HepG2 (cell line): ENCODE results near the gene LYRM1. TPM values are rescaled to one million over a fixed set of nuclear protein-coding genes. Genes with fewer than 3 reads are reported as not detected.

Experiments
- ATAC-seq: fragments of 200-7000 bp; cut with Tn5 transposase; 3 replicates; pipeline ENCODE4 v1.9.1; 2020; ENCODE audit warnings: mild to moderate bottlenecking, moderate library complexity
- BruUV-seq: library from RNA; stranded (reverse); fragments of 400-500 nt; replicated peaks from 2 replicates; lab custom pipeline; 2021; lab: Mats Ljungman, UMichigan
- CTCF ChIA-PET: fragments of 300-600 bp; formaldehyde crosslinking; extraction: SDS; loops from one replicate; lab custom pipeline; 2021; ENCODE audit warnings: low total read pairs, inconsistent platforms, low intra/inter-chr PET ratio; lab: Yijun Ruan, JAX
- POLR2A ChIA-PET: fragments of 350-600 bp; sonication (Branson Sonifier 250); formaldehyde crosslinking; loops from one replicate; lab custom pipeline; 2020; ENCODE audit warnings: antibody characterized with exemption, inconsistent platforms; lab: Yijun Ruan, JAX
- DNase-seq: peaks from one replicate; pipeline ENCODE4 v3.0.0-alpha.2; 2015; ENCODE audit warnings: low spot score
- FAIRE-seq: peaks from 3 replicates; lab custom pipeline; 2011; peaks lifted over from hg19 to GRCh38; lab: Jason Lieb, UNC
- H2AFZ ChIP-seq: one replicate; pipeline ENCODE4 v1.6.1; 2011; ENCODE audit warnings: low read length, inconsistent platforms
- H3K27ac ChIP-seq: fragments of 300-600 bp; 3 replicates; pipeline ENCODE4 v1.8.0; 2011; ENCODE audit warnings: mixed run types, mild to moderate bottlenecking, mixed read lengths, low read length, inconsistent platforms; ENCODE audit not compliant: insufficient read depth; ENCODE audit errors: extremely low read length
- H3K27me3 ChIP-seq, 2 experiments: fragments of 200-600 bp in 1 of 2; 2 replicates in 1 of 2; 3 replicates in 1 of 2; pipeline versions ENCODE4 v1.6.0 to v1.8.0; 2011; ENCODE audit warnings: low read length in 2 of 2, mild to moderate bottlenecking in 2 of 2, moderate library complexity in 2 of 2, inconsistent platforms in 1 of 2; ENCODE audit not compliant: insufficient read depth in 2 of 2, control insufficient read depth in 1 of 2
- H3K36me3 ChIP-seq, 2 experiments: fragments of 200-600 bp in 1 of 2; replicated peaks in 1 of 2; 2 replicates in 1 of 2; 3 replicates in 1 of 2; pipeline versions ENCODE4 v1.5.1 to v1.8.0; 2011; ENCODE audit warnings: low read length in 2 of 2, inconsistent platforms in 1 of 2; ENCODE audit not compliant: insufficient read depth in 2 of 2, control insufficient read depth in 1 of 2
- H3K4me1 ChIP-seq: 2 replicates; pipeline ENCODE4 v1.5.1; 2012; ENCODE audit warnings: low read length, inconsistent platforms; ENCODE audit not compliant: insufficient read depth
- H3K4me2 ChIP-seq: 2 replicates; pipeline ENCODE4 v1.6.0; 2011; ENCODE audit warnings: low read depth, low read length, inconsistent platforms
- H3K4me3 ChIP-seq, 3 experiments: fragments of 200-600 bp in 1 of 3; sonication (generic), shearing (Covaris generic) in 1 of 3; replicated peaks in 1 of 3; 2 replicates each; pipeline ENCODE4 v1.5.1; 2011 to 2016; ENCODE audit warnings: low read length in 3 of 3, inconsistent platforms in 2 of 3, low read depth in 2 of 3, mild to moderate bottlenecking in 2 of 3, control low read depth in 1 of 3, mixed read lengths in 1 of 3; ENCODE audit not compliant: insufficient read depth in 1 of 3
- H3K79me2 ChIP-seq: one replicate; pipeline ENCODE4 v1.6.1; 2011; ENCODE audit warnings: low read length, inconsistent platforms; ENCODE audit not compliant: insufficient read depth
- H3K9ac ChIP-seq: 2 replicates; pipeline ENCODE4 v1.6.0; 2011; ENCODE audit warnings: mild to moderate bottlenecking, low read depth, low read length, inconsistent platforms; ENCODE audit not compliant: insufficient read depth
- H3K9me3 ChIP-seq: 2 replicates; pipeline ENCODE4 v1.5.1; 2012; ENCODE audit warnings: mild to moderate bottlenecking, low read length
- H4K20me1 ChIP-seq: 2 replicates; pipeline ENCODE4 v1.6.0; 2011; ENCODE audit warnings: inconsistent platforms, mild to moderate bottlenecking, low read length, moderate library complexity; ENCODE audit not compliant: insufficient read depth
- CREB1 ChIP-seq, 2 experiments: fragments of 450-650 bp in 1 of 2; IDR thresholded peaks; 2 replicates each; pipeline ENCODE4 v1.6.1; 2016 to 2017; ENCODE audit warnings: control low read depth in 1 of 2, mild to moderate bottlenecking in 1 of 2, missing compliant biosample characterization in 1 of 2, missing genetic modification characterization in 1 of 2
- MAFF ChIP-seq: IDR thresholded peaks from 2 replicates; pipeline ENCODE4 v1.6.1; 2011; ENCODE audit warnings: low read depth, low read length, improper control_type of control experiment
- MAFK ChIP-seq, 2 experiments: IDR thresholded peaks in 1 of 2; conservative IDR thresholded peaks in 1 of 2; 2 replicates each; pipeline ENCODE4 v1.6.1; 2011; ENCODE audit warnings: improper control_type of control experiment in 2 of 2, low read length in 2 of 2
- ZEB1 ChIP-seq: IDR thresholded peaks from 2 replicates; pipeline ENCODE4 v1.6.1; 2012; ENCODE audit warnings: mild to moderate bottlenecking, low read depth, inconsistent platforms; ENCODE audit not compliant: insufficient replicate concordance
- ZNF564 ChIP-seq: sonication (generic); formaldehyde crosslinking; IDR thresholded peaks from 2 replicates; pipeline ENCODE4 v1.8.1; 2023; ENCODE audit warnings: mild to moderate bottlenecking, missing genetic modification reagents
- WGBS: methylation state at CpG from one replicate; pipeline ENCODE4 v1.1.6; 2017; ENCODE audit warnings: low lambda C conversion rate; 5-methylcytosine and 5-hydroxymethylcytosine counted together
- in situ Hi-C: cut with HindIII; loops from 2 replicates; pipeline ENCODE4 v1.10.0; 2017; ENCODE audit warnings: low pct_unique_long_range_greater_than_20kb; ENCODE audit not compliant: extremely low pct_ligation_motif_present
- intact Hi-C: fragments of 100-400 bp; cut with micrococcal nuclease; formaldehyde crosslinking; loops from one replicate; pipeline ENCODE4 v1.10.0; 2022; ENCODE audit not compliant: unreplicated experiment
- polyA plus RNA-seq, 8 experiments: library from polyadenylated mRNA; depleted of rRNA in 3 of 8; stranded (reverse) in 7 of 8; unstranded in 1 of 8; fragments of >200 nt; fragmentation: Illumina TruSeq in 4 of 8; extraction: Trizol in 4 of 8; gene quantifications; 2 replicates each; pipeline versions ENCODE4 v1.2.1 to v1.2.3, GENCODE V29; 2011 to 2016; ENCODE audit warnings: low read depth in 4 of 8, missing spikeins in 1 of 8, mixed read lengths in 1 of 8; ENCODE audit not compliant: insufficient read depth in 1 of 8
- total RNA-seq, 5 experiments: library from RNA; depleted of rRNA; stranded (reverse); fragments of >200 nt; fragmentation: Illumina TruSeq; extraction: Trizol; gene quantifications; 2 replicates each; pipeline ENCODE4 v1.2.3, GENCODE V29; 2016; ENCODE audit warnings: low read depth in 1 of 5

Gene LYRM1
- total and polyA plus RNA-seq, 2 of the 13 experiments (the other 11 are each of a cell fraction or from before 2014, with no cell fraction given) = 59.2 to 82.6 TPM

GRCh38 chr16:20886320-20886719 is 14.3 kb upstream of the LYRM1 start:
- Histone ChIP-seq H3K9me3 (no peaks in the 10 kb centered on the region), H3K79me2 (peaks cover 80% of the 10 kb centered on the region), H2AFZ (no peak overlapping the region), H4K20me1 (0 out of 2 replicates have a peak, but pooled peaks cover 3% of the 10 kb centered on the region), H3K4me1 (peaks cover 72% of the 10 kb centered on the region), H3K9ac (no peak overlapping the region), H3K4me3 (no peak overlapping the region), H3K27ac (no peak overlapping the region), H3K27me3 (no peaks in the 10 kb centered on the region), H3K36me3 (peaks cover 2 to 6% of the 10 kb centered on the region in 2 experiments; a peak in 3 of 5 replicates), H3K4me2 (no peak overlapping the region)
- DNase-seq (no peak), FAIRE-seq (no peak), ATAC-seq (no peak)
- POLR2A ChIA-PET = no interaction called here
- CTCF ChIA-PET = no interaction called here
- 21% methylated on average over 1 of the region's 1 CpG for WGBS
- intact Hi-C loops = no loop called here
- BruUV-seq = no TSS peak
- no peak for TF ChIP-seq CREB1 (IDR thresholded peaks at IDR 0.05)
- TF ChIP-seq CREB1 (CRISPR knock-in tag; IDR thresholded peaks at IDR 0.05) = 0 out of 2 replicates have a peak, but pooled peaks have one; percentile 26
- no peak for TF ChIP-seq ZEB1
- in situ Hi-C loops = no loop called here

DNA sequence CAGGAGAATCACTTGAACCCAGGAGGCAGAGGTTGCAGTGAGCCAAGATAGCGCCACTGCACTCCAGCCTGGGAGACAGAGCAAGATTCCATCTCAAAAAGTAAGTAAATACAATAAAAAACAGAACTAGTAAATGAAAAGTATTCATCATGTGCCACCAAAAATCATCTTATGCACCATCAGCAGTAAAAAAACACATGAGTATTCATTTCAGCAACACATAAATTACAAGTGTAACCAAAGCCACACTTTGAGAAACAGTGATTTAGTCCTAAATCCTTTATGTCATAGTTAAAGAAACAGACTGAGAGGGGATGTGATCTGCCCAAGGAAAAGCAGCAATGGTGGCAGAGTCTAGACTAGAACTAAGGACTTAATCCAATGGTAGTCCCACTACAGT is 13.4 kb upstream of the LYRM1 start:
- CTCF ChIA-PET = no interaction called here
- in situ Hi-C loops = no loop called here

More for the DNA sequence above, 13.4 kb upstream of the LYRM1 start:
- TF ChIP-seq MAFF = peak; percentile 53
- peak; percentile 40 to 57; a peak in 3 of 4 replicates for TF ChIP-seq MAFK (conservative IDR thresholded peaks at IDR 0.05 in 1 of 2, IDR thresholded peaks at IDR 0.05 in 1 of 2; ENCODE audit: low read length in 2 of 2)
- TF ChIP-seq ZNF564 (CRISPR knock-in tag) = no peak
- Histone ChIP-seq H3K79me2 (peaks cover 81% of the 10 kb centered on the region), H3K9me3 (no peaks in the 10 kb centered on the region), H3K4me2 (no peak overlapping the region), H3K4me3 (no peak overlapping the region), H3K4me1 (peaks cover 72% of the 10 kb centered on the region), H3K9ac (no peak overlapping the region), H3K27me3 (no peaks in the 10 kb centered on the region), H4K20me1 (no peaks in the 10 kb centered on the region), H3K27ac (no peak overlapping the region), H2AFZ (no peak overlapping the region), H3K36me3 (peaks cover 4 to 14% of the 10 kb centered on the region in 2 experiments; a peak in 4 of 5 replicates)
- FAIRE-seq = no peak
- intact Hi-C loops = no loop called here
- POLR2A ChIA-PET = interaction anchor here (1.9 kb wide), 1 partner anchor 13 kb away, joined by 6 read pairs; the partner anchor contains the start of genes DCUN1D3 and LYRM1
- WGBS = 93% methylated on average over 1 of the region's 1 CpG
- no peak for DNase-seq
- ATAC-seq = no peak
- no TSS peak for BruUV-seq
